Activated naive CD8-positive, alpha-beta T cell treated with anti-CD3 and anti-CD28 coated beads for 36 hours (primary cell): Measurements from ENCODE around the gene CLDN2. TPM values are rescaled to one million over a fixed set of nuclear protein-coding genes. Genes with fewer than 3 reads are reported as not detected.
"Not testable (repeated sequence)": the region's sequence is repeated elsewhere in the genome, so short reads cannot be mapped to it uniquely, and the experiment has no call there.

ENCODE experiments used
- DNase-seq: peaks from one replicate; pipeline ENCODE4 v3.0.0; 2021
- H3K27ac Mint-ChIP-seq: one replicate; pipeline ENCODE4 v1.8.0; 2022; ENCODE audit warnings: mild to moderate bottlenecking, moderate library complexity, mixed read lengths
- H3K27me3 Mint-ChIP-seq: one replicate; pipeline ENCODE4 v1.8.0; 2022; ENCODE audit warnings: mild to moderate bottlenecking, mixed read lengths
- H3K36me3 Mint-ChIP-seq: one replicate; pipeline ENCODE4 v1.8.0; 2021; ENCODE audit warnings: mild to moderate bottlenecking, mixed read lengths
- H3K4me1 Mint-ChIP-seq: one replicate; pipeline ENCODE4 v1.8.0; 2021; ENCODE audit warnings: mixed read lengths
- H3K4me3 Mint-ChIP-seq: one replicate; pipeline ENCODE4 v1.8.0; 2022; ENCODE audit warnings: mild to moderate bottlenecking, moderate library complexity, mixed read lengths
- H3K9me3 Mint-ChIP-seq: one replicate; pipeline ENCODE4 v1.8.0; 2022; ENCODE audit warnings: mixed read lengths
- total RNA-seq, 2 experiments: library from RNA; stranded (reverse); gene quantifications; one replicate each; pipeline ENCODE4 v1.2.3, GENCODE V29; 2021

CLDN2 gene, protein sequence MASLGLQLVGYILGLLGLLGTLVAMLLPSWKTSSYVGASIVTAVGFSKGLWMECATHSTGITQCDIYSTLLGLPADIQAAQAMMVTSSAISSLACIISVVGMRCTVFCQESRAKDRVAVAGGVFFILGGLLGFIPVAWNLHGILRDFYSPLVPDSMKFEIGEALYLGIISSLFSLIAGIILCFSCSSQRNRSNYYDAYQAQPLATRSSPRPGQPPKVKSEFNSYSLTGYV
- not detected for total RNA-seq

DNA sequence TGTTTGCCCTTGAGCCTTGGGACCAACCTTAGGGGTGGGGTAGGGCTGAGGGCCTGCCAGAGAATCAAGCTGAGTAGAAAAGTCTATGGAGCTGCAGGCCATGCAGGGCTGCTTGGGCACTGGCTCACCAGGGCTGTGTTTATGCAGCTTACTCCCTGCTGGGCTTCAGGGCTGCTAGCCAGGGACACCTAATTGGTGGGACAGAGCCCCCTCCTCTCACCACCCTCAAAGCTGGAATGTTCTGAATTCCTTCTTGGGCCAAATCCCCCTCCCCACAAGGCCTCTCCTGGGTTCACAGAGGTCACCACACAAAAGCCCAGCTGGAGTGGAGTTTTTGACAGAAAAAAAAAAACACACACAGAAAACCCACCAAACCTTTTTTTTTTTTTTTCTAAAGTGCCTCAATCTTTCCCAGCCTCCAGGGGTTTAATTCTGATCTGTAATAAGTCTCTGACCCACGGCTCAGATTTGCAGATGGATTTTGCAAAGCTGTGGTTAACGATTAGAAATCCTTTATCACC, at the start of gene CLDN2:
Gene CLDN2, plus strand, starts transcription at position 471 of the 521 bp plus-strand sequence. CDS start 7,827 bp downstream, outside the sequence.
- no peak within 1 kb of the TSS for H3K27ac Mint-ChIP-seq
- H3K9me3 Mint-ChIP-seq, result no peaks in the 10 kb centered on the region
- peaks cover 9% of the 10 kb centered on the region for H3K27me3 Mint-ChIP-seq
- H3K4me1 Mint-ChIP-seq, result peaks cover 11% of the 10 kb centered on the region
- H3K36me3 Mint-ChIP-seq, result no peaks in the 10 kb centered on the region
- DNase-seq, result no peak
- H3K4me3 Mint-ChIP-seq, result no peak within 1 kb of the TSS

DNA sequence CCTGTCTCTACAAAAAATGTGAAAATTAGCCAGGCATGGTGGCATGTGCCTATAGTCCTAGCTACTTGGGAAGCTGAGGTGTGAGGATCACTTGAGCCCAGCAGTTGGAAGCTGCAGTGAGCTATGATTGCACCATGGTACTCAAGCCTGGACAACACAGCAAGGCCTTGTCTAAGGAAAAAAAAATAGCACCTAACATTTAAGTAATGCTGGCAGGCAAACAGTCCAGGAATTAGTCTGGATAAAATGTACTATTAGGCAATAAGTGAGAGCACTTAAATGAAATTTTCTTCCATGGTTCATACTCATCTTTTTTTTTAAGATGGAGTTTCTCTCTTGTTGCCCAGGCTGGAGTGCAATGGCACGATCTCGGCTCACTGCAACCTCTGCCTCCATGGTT, 47.4 kb upstream of the CLDN2 start:
- DNase-seq, H3K9me3 Mint-ChIP-seq, H3K36me3 Mint-ChIP-seq, H3K27ac Mint-ChIP-seq, H3K27me3 Mint-ChIP-seq, H3K4me3 Mint-ChIP-seq, H3K4me1 Mint-ChIP-seq: not testable (repeated sequence)

DNA sequence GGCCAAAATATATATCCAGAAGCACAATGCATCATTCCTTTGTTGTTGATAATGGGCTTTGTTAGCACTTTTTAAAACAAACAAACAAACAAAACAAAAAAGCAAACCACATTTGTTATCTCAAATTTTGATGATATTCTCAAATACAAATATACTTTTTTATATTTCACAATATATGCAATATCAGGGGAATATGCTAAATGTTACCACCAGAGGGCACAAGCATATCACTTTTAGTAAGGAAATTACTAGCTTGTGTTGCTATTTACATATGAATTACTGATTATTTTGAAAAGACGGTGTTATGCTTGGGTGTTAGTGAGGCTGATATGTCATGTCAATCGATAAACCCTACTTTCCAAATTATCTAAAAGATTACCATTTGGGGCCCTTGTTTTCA, 46.1 kb upstream of the CLDN2 start:
- Mint-ChIP-seq H3K4me1 (no peaks in the 10 kb centered on the region), H3K27ac (no peak overlapping the region), H3K4me3 (no peak overlapping the region), H3K36me3 (no peaks in the 10 kb centered on the region), H3K9me3 (no peaks in the 10 kb centered on the region), H3K27me3 (peaks cover 7% of the 10 kb centered on the region)
- no peak for DNase-seq

DNA sequence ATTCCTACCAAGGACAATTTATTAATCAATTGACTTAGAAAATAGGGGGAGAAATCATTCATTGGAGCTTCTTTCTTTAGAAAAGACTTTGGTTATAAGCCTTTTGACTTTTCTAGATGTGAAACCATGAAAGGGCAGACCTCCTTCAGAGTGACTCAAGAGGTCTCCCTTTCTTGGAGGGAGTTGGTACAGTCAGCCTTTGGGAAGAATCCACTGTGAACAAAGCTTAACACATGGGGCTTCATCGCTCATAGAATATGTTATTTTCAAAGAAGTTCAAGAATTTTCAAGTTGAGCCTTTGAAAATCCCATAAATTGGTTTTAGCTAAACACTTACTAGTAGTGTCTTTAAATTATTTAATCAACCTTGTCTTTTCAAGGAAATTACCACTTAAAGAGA, 45.1 kb upstream of the CLDN2 start:
- H3K36me3 Mint-ChIP-seq, result no peaks in the 10 kb centered on the region
- no peaks in the 10 kb centered on the region for H3K9me3 Mint-ChIP-seq
- H3K4me1 Mint-ChIP-seq, result no peaks in the 10 kb centered on the region
- no peak overlapping the region for H3K27ac Mint-ChIP-seq
- H3K4me3 Mint-ChIP-seq, result no peak overlapping the region
- no peak for DNase-seq
- peaks cover 13% of the 10 kb centered on the region for H3K27me3 Mint-ChIP-seq

DNA sequence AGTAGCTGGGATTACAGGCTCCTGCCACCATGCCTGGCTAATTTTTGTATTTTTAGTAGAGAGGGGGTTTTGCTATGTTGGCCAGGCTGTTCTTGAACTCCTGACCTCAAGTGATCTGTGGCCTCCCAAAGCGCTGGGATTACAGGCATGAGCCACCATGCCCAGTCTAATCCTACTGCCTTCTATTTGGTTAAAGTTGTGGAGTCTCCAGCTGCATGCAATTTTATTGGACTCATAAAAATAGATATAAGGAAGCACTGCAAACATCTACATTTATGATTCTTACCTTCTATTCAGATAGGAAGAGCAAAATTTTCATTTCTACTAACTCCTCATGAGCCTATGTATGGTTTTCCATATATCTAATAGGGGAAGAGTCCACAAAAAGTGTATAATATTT, 30.7 kb upstream of the CLDN2 start:
- H3K4me3 Mint-ChIP-seq, result no peak overlapping the region

DNA sequence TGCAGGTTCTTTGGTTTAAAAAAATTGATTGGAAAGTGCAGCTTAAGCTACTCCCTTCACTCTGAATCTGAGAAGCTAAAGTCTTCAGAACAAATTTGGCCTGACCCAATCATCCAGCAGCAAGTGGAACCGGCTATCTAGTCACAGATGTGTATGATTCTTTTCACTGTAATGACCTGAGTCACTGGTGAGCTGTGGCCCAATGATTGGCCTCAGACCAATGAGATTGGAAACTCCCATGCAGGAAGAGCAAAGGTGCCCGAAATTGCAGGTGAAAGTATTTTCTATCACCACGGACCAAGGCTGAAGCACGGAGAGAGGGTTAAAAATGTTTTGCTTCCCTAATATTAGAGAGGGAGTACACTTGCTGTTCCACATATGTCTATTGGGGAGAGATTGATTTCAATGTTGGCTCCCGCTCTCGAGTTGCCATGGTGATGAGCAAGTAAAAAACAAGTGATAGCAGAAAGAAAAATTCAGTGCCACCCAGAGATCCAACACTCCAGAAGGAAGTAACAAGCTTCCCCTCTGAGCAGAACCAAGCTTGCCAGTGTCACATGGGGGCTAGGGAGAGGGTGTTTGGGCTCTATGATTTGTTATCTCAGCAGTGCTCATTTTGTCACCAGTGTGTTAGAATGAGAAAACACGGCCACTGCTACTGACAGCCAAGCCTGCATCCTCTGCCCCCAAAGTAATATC, 28.3 kb upstream of the CLDN2 start:
- H3K9me3 Mint-ChIP-seq, result no peaks in the 10 kb centered on the region
- no peak for DNase-seq
- H3K36me3 Mint-ChIP-seq, result no peaks in the 10 kb centered on the region
- peaks cover 1% of the 10 kb centered on the region for H3K4me1 Mint-ChIP-seq
- H3K4me3 Mint-ChIP-seq, result no peak overlapping the region
- H3K27ac Mint-ChIP-seq, result no peak overlapping the region
- peaks cover 5% of the 10 kb centered on the region for H3K27me3 Mint-ChIP-seq

More for the DNA sequence above, 30.7 kb upstream of the CLDN2 start:
- DNase-seq, result no peak
- H3K27me3 Mint-ChIP-seq, result peaks cover 5% of the 10 kb centered on the region
- H3K4me1 Mint-ChIP-seq, result no peaks in the 10 kb centered on the region
- H3K36me3 Mint-ChIP-seq, result no peaks in the 10 kb centered on the region
- H3K27ac Mint-ChIP-seq, result no peak overlapping the region
- H3K9me3 Mint-ChIP-seq, result no peaks in the 10 kb centered on the region

DNA sequence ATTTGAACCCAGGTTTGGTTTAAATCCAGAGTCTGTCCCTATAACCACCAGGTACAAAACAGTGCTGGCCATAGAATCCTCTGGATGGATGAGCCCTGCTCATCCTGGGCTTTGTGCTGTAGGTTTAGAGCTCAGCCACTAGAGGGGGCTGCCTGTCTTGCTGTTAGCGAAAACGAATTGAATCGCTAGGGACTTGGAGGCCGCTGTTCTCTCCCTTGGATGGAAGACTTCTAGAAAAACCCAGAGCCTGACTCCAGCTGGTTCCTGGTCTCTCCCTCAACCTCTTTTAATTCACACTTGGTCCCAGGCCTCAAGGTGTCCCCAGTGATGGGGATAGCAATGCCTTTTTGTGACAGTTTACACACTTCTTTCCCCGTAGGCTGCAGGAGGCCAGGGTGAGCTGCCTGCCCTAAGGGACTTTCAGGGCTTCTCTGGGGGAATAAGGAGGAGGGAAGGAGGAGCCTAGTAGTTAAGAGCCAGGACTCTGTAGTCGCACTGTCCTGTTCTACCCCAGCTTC, 25.8 kb upstream of the CLDN2 start:
- H3K27me3 Mint-ChIP-seq, result no peaks in the 10 kb centered on the region
- H3K27ac Mint-ChIP-seq, result no peak overlapping the region
- H3K36me3 Mint-ChIP-seq, result no peaks in the 10 kb centered on the region
- no peak overlapping the region for H3K4me3 Mint-ChIP-seq
- DNase-seq, result peak; percentile 18
- peaks cover 1% of the 10 kb centered on the region for H3K4me1 Mint-ChIP-seq
- no peaks in the 10 kb centered on the region for H3K9me3 Mint-ChIP-seq

DNA sequence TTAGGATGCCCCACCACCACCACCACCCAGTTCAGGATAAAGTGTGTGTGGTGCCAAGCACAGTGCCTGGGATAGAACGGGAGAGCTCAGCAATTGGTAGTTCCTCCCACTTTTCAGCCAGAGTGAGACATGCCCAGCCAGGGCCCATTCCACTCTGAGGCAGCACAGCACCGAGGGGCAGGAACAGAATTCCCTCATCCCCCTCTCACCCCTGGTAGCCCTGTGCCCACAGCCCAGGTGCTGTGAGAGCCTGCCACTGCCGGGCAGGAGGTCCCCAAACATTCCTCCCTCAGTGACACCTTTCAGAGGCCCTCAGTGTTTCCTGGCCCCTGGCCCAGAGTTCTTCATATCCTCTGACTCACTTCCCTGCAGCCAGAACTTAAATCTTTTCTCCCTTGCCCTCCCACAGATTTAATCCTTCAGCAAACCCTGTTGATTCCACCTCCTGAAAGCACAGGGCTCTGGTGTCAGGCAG, 25.2 kb upstream of the CLDN2 start:
- H3K4me1 Mint-ChIP-seq, result peaks cover 1% of the 10 kb centered on the region
- DNase-seq, result no peak
- no peak overlapping the region for H3K4me3 Mint-ChIP-seq
- H3K9me3 Mint-ChIP-seq, result no peaks in the 10 kb centered on the region
- no peaks in the 10 kb centered on the region for H3K27me3 Mint-ChIP-seq
- no peak overlapping the region for H3K27ac Mint-ChIP-seq
- no peaks in the 10 kb centered on the region for H3K36me3 Mint-ChIP-seq

DNA sequence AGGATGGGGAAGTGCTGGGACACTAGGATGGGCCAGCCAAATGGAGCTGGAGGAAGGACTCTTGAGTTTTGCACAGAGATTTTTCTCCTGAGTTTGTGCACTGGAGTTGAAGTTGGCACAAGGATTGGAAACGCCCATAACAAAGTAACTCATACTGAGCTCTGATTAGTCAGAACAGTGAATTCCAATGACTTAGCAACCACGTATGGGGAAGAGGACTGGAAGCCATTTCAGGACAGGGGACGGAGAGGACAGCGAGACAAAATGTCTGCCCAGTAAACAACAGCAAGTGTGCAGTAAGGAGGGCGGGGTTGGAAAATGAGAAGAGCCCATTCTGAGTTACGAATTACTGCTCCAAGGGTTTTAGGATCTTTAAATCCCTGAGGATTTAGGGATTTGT, 22.9 kb upstream of the CLDN2 start:
- DNase-seq, result no peak
- Mint-ChIP-seq H3K4me3 (no peak overlapping the region), H3K36me3 (no peaks in the 10 kb centered on the region), H3K9me3 (no peaks in the 10 kb centered on the region), H3K27ac (no peak overlapping the region), H3K27me3 (no peaks in the 10 kb centered on the region), H3K4me1 (peaks cover 1% of the 10 kb centered on the region)

DNA sequence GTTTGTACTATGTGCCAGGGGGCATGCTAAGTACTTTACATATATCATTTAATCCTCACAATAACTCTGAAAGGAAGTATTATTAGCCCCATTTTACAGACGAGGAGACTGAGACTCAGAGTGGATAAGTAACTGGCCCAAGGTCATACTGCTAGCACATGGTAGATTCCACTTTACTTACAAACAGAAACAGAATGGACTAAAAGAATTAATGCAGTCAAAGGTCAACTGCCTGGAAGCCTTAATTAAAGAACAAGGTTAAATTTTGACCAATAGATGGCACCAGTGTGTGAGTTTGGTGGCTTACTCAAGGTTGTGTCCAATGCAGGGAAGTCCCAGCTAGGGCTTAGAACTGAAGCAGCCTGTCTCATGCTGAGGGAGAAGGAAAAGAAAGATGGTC, 21.7 kb upstream of the CLDN2 start:
- no peak overlapping the region for H3K4me3 Mint-ChIP-seq
- DNase-seq, result no peak
- no peaks in the 10 kb centered on the region for H3K36me3 Mint-ChIP-seq
- H3K4me1 Mint-ChIP-seq, result peaks cover 1% of the 10 kb centered on the region
- no peak overlapping the region for H3K27ac Mint-ChIP-seq
- H3K9me3 Mint-ChIP-seq, result no peaks in the 10 kb centered on the region
- no peaks in the 10 kb centered on the region for H3K27me3 Mint-ChIP-seq

DNA sequence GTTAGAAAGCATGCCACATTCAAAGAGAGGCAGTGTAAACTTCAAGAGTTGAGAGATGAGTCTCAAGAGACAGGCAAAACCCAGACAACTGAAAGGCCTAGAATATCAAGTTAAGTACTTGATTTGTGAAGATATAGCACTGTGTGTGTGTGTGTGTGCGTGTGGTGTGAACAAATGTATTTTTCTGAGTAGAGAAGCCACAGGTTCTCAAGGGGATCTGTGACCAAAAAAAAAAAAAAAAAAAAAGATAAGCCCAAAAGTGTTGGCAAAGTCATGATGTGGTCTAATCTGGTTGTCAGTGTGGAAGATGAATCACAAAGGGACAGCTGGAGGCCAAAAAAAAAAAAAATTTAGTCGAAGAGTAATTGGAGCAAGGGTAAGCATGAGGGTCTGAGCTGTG, 20.9 kb upstream of the CLDN2 start:
- no peak overlapping the region for H3K4me3 Mint-ChIP-seq
- H3K4me1 Mint-ChIP-seq, result peaks cover 1% of the 10 kb centered on the region
- DNase-seq, result no peak
- no peak overlapping the region for H3K27ac Mint-ChIP-seq
- no peaks in the 10 kb centered on the region for H3K9me3 Mint-ChIP-seq
- H3K27me3 Mint-ChIP-seq, result no peaks in the 10 kb centered on the region
- H3K36me3 Mint-ChIP-seq, result no peaks in the 10 kb centered on the region

DNA sequence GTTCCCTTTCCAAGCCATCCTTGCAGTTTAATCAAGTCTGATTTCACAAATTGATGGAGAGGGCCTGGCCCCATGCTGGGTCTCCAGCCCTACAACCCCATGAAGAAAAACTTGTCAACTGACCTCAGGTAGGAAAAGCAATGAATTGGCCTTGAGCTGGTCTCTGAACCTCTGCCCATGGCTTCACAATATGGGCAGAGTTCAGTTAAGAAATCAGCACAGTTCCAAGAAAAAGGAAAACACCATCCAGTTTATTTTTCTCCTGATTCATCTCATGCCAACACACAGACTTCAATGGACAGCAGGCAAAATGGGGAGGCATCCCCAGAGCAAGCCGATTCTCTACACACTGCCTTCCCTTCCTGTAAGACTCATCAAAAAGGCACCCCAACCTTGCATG, 20.4 kb upstream of the CLDN2 start:
- Mint-ChIP-seq H3K27me3 (no peaks in the 10 kb centered on the region), H3K36me3 (no peaks in the 10 kb centered on the region), H3K4me1 (peaks cover 1% of the 10 kb centered on the region), H3K9me3 (no peaks in the 10 kb centered on the region), H3K4me3 (no peak overlapping the region), H3K27ac (no peak overlapping the region)
- no peak for DNase-seq

DNA sequence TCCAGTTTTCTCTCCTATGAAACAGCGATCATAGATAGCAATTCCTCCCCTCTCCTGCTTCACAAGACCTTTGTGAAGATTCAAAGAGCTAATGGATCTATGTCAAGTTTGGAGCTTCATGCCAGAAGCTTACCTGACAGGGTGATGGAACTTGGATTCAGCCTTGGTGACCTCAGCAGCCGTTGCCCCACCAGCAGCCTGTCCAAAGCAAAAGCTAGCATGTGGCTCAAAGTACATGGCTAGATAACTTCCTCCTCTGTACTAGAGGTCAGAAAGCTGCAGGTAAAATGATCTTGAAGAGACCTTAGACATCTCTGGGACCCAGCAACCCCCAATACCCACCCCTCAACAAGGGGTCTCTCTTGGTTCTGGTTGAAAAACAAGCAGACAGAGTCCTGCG, 18.9 kb upstream of the CLDN2 start:
- no peak overlapping the region for H3K4me3 Mint-ChIP-seq
- no peaks in the 10 kb centered on the region for H3K27me3 Mint-ChIP-seq
- H3K4me1 Mint-ChIP-seq, result no peaks in the 10 kb centered on the region
- no peaks in the 10 kb centered on the region for H3K9me3 Mint-ChIP-seq
- H3K27ac Mint-ChIP-seq, result no peak overlapping the region
- DNase-seq, result no peak
- H3K36me3 Mint-ChIP-seq, result no peaks in the 10 kb centered on the region

DNA sequence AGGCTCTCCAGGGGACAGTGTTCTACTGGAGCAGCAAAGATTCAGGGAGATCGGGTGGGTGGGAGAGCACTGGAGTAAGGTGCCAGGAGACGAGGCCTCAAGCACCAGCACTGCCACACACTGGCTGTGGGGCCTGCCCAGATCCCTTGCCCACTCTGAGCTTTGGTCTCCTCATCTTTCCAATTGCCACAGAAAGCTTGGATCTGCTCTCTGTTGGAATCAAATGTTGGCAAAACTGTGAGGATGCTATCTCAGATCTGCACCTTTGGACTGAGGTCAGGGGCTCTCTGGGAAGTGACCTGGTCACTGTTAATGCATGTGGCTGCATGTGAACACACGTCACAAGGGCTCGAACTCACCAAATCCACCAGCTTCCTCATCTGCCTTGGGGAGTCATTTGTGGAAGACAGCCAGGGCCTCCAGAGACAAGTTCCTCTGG, 18.4 kb upstream of the CLDN2 start:
- Mint-ChIP-seq H3K27ac (no peak overlapping the region), H3K4me1 (no peaks in the 10 kb centered on the region), H3K9me3 (no peaks in the 10 kb centered on the region), H3K27me3 (no peaks in the 10 kb centered on the region), H3K4me3 (no peak overlapping the region), H3K36me3 (no peaks in the 10 kb centered on the region)
- DNase-seq, result no peak

DNA sequence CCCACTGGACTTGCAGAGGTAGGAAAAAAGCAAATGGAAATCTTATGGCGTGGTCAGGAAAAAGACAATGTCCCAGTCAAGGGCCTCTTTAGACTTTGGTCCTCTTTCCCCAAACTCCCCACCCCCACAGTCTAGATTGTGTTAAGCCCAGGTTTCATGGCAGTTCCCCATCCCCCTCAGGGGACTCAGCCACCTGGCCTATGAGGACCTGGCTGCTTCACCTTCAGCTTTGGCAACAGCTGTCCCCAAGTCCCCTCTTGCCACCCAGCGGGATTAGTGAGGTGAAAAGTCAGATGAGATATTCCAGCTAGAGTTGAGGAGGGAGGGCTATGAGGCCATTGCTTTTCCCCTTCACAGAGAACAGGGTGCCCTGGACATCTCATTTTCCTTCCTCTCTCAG, 17.5 kb upstream of the CLDN2 start:
- no peak overlapping the region for H3K4me3 Mint-ChIP-seq
- no peaks in the 10 kb centered on the region for H3K9me3 Mint-ChIP-seq
- H3K27ac Mint-ChIP-seq, result no peak overlapping the region
- no peaks in the 10 kb centered on the region for H3K27me3 Mint-ChIP-seq
- DNase-seq, result no peak
- H3K36me3 Mint-ChIP-seq, result no peaks in the 10 kb centered on the region
- H3K4me1 Mint-ChIP-seq, result no peaks in the 10 kb centered on the region
